ENCODE measurements around the gene COG5.

The COG5 gene

GRCh38 chr7:107373354-107373753, 190.4 kb downstream of the COG5 start:
- CTCF ChIA-PET, result interaction anchor here (1.3 kb wide), 1 partner anchor 503 kb away, joined by 3 read pairs; no protein-coding TSS in a partner anchor
- TF ChIP-seq KLF16 (tag by site-specific recombination; IDR thresholded peaks at IDR 0.05), result no peak
- TF ChIP-seq ZNF175 (tag by site-specific recombination; IDR thresholded peaks at IDR 0.05), result no peak
- no peak for TF ChIP-seq ATF2 (tag by site-specific recombination; IDR thresholded peaks at IDR 0.05; ENCODE audit: low read depth)
- no peak for TF ChIP-seq GFI1B (tag by site-specific recombination; IDR thresholded peaks at IDR 0.05)
- no peak for TF ChIP-seq ZNF830 (tag by site-specific recombination; IDR thresholded peaks at IDR 0.05; ENCODE audit: low read depth)
- no peak for TF ChIP-seq KLF8 (tag by site-specific recombination; IDR thresholded peaks at IDR 0.05)
- TF ChIP-seq ZNF488 (tag by site-specific recombination; IDR thresholded peaks at IDR 0.05), result no peak
- no peaks in the 10 kb centered on the region for H3K36me3 ChIP-seq (ENCODE audit: control insufficient read depth in 2 of 2, insufficient read depth in 1 of 2, low read length in 2 of 2)
- POLR2A ChIA-PET, result no interaction called here
- H3K4me1 ChIP-seq (ENCODE audit: control insufficient read depth, insufficient read depth, low read length), result no peaks in the 10 kb centered on the region
- no peak overlapping the region for H3K27ac ChIP-seq (ENCODE audit: extremely low read depth, low read depth, low read length)
- H3K4me3 ChIP-seq (ENCODE audit: low read depth, low read length), result no peak overlapping the region
- H3K9me3 ChIP-seq (ENCODE audit: control insufficient read depth, insufficient read depth, low read depth, low read length), result no peaks in the 10 kb centered on the region

- Histone ChIP-seq H3K27ac (ENCODE audit: extremely low read depth, low read depth, low read length) (no peak overlapping the region), H3K9me3 (ENCODE audit: control insufficient read depth, insufficient read depth, low read depth, low read length) (no peaks in the 10 kb centered on the region), H3K36me3 (ENCODE audit: control insufficient read depth in 2 of 2, insufficient read depth in 1 of 2, low read length in 2 of 2) (no peaks in the 10 kb centered on the region), H3K4me1 (ENCODE audit: control insufficient read depth, insufficient read depth, low read length) (no peaks in the 10 kb centered on the region), H3K4me3 (ENCODE audit: low read depth, low read length) (no peak overlapping the region)
- TF ChIP-seq KLF17 (tag by site-specific recombination; IDR thresholded peaks at IDR 0.05) (no peak), ZNF18 (tag by site-specific recombination; IDR thresholded peaks at IDR 0.05) (no peak), ZNF645 (tag by site-specific recombination; IDR thresholded peaks at IDR 0.05) (no peak), ZNF140 (tag by site-specific recombination; IDR thresholded peaks at IDR 0.05) (no peak), ZNF112 (tag by site-specific recombination; IDR thresholded peaks at IDR 0.05) (no peak), ZNF202 (tag by site-specific recombination; IDR thresholded peaks at IDR 0.05; ENCODE audit: borderline replicate concordance) (no peak), ZIC2 (tag by site-specific recombination; IDR thresholded peaks at IDR 0.05) (no peak), PRDM2 (tag by site-specific recombination; IDR thresholded peaks at IDR 0.05; ENCODE audit: borderline replicate concordance) (no peak), ZNF473 (tag by site-specific recombination; IDR thresholded peaks at IDR 0.05) (no peak), ZNF670 (tag by site-specific recombination; IDR thresholded peaks at IDR 0.05; ENCODE audit: low read depth) (no peak), HOXD13 (CRISPR knock-in tag; IDR thresholded peaks at IDR 0.05; ENCODE audit: borderline replicate concordance) (no peak), ZNF292 (tag by site-specific recombination; IDR thresholded peaks at IDR 0.05; ENCODE audit: borderline replicate concordance, low read depth) (no peak), KLF9 (tag by site-specific recombination; IDR thresholded peaks at IDR 0.05; ENCODE audit: low read depth) (no peak), SALL2 (tag by site-specific recombination; IDR thresholded peaks at IDR 0.05; ENCODE audit: borderline replicate concordance) (no peak), ZNF324 (tag by site-specific recombination; IDR thresholded peaks at IDR 0.05) (no peak)
- ChIA-PET CTCF (no interaction called here), POLR2A (no interaction called here)
These were observed 191.4 kb downstream of the COG5 start for GRCh38 chr7:107372298-107372697.

Data from HEK293 (cell line).